C1 segment of cervical spinal cord (tissue), 14 donors: Measurements from ENCODE around the gene VGLL3.
"Not testable (repeated sequence)": the region's sequence is repeated elsewhere in the genome, so short reads cannot be mapped to it uniquely, and the experiment has no call there.

ENCODE experiments used
- DNase-seq, 14 donors: peaks; one replicate each; lab custom pipeline; 2025; lab: John Stamatoyannopoulos, UW

Gene VGLL3

GRCh38 chr3:86990734-86991481 is at the start of gene VGLL3:
TSS of gene VGLL3 (minus strand) at chr3:86991149. CDS start at chr3:86990743, 406 bp downstream.
- DNase-seq = peak in 2 of 14 donors; percentile 25 to 34

DNA sequence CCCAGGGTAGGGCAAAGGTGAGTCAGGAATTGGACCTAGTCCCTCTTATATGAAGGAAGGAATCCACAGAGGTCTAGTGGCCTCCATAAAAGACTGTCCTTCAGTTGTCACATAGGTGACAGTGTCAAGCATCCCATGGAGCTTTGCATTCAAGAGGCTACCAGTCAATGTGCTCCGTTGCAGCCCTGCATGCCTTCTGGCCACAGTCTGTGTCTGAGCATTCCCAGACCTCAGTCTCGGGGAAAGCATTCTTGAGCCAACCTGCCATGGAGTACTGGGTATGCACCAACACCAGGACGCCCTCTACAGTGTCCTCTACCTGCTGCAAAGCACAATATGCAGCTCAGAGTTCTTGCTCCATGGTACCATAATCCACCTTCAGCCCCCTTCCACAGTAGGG is 46.7 kb upstream of the VGLL3 start:
- no peak for DNase-seq

GRCh38 chr3:87036671-87037070 is 45.7 kb upstream of the VGLL3 start:
- DNase-seq = no peak

- DNase-seq = no peak
Measured at GRCh38 chr3:87035339-87035738, 44.4 kb upstream of the VGLL3 start.

DNA sequence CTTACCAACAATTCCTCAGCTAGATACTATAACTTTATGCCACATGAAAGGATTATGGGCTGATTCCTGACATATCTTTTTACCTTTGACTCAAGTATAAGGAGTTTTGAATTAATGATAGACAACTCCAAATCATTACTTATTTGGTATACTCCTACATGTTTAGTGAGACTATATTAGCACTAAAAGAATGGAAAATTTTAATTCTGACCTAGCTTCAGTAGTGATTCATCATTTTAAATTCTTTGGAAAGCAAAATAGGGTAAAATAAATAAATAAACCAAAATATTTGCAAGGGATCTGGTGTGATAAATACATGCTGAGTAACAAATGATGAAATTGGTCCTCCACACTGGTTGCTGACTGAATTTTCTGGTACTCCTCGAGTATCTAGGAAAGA is 42.3 kb upstream of the VGLL3 start:
- no peak for DNase-seq

GRCh38 chr3:87025661-87026645 is 35.0 kb upstream of the VGLL3 start:
- DNase-seq = no peak

- DNase-seq = not testable (repeated sequence)
Measured at GRCh38 chr3:87017370-87017769, 26.4 kb upstream of the VGLL3 start.

GRCh38 chr3:87009271-87009670 is 18.3 kb upstream of the VGLL3 start:
- no peak for DNase-seq

DNA sequence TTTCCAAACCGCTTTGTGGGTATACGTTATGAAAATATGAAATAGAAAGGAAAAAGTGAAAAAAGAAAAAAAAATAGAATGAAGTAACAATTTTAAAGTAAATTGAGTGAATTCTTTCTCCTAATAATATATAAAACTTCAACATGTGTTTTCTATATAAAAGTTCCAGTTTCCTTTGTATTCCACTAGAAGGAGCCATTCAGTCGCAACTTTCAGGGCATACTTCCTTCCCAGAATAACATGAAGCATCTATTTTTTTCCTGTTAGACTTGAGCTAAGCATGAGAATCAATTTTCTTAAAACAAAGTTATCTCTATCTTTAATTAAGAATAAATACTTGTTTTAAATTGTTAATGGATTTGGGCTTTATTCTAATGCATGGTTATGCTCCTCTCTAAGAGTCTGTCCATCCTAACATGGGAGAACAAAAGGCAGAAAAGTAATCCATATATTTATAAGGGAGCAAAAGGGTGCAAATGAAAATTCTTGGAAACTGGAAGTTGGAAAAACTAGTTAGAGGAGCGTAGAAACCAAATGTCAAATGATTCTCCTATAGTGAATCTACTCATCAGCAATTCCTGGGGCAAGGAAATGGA is 16.0 kb upstream of the VGLL3 start:
- no peak for DNase-seq

GRCh38 chr3:87004883-87005282 is 13.9 kb upstream of the VGLL3 start:
- no peak for DNase-seq

GRCh38 chr3:87002346-87002745 is 11.4 kb upstream of the VGLL3 start:
- DNase-seq = no peak

DNA sequence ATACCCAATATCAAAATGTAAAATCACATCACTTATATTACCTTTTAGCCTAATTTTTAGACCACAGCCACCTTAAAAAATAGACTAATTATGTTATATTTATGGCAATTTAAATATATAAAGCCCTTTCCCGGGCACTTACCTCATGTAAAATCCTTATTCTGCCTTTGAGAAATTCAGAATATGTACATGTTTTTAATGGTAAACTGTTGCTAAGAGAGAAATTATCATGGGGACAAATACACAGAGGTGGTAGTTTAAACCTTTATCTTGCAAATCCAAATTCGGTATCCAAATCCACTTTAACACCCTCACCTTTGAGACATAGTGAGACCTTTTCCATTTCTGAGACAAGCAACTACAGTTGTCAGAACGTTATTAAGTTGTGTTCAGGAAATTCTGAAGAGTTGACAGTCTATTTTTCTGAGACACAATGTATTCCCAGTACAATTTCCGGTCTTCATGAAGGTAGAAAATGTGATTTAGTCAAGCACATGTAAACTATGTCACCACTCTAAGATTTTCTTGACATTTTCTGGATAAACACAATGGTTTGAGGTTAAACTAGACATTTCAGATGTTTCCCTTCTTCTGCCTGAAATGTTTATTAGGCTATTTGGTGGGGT is 10.6 kb upstream of the VGLL3 start:
- no peak for DNase-seq

DNA sequence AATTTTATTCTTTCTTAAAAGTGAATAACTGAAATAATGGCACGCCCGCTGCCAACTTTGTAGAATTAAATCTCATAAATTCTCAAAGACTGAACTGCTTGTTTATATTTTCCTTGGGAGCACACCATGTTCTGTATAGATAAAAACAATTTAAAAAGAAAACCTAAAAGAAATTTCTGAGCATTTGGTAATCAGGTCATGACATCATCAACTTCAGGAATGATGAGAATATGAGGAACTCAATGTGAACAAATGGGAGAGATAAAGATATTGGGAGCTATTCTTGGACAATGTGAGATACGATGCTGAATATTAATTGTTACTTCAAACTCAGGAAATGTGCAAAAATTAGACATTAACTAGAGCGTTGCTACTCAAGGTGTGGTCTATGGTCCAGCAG is 10.0 kb upstream of the VGLL3 start:
- no peak for DNase-seq

- DNase-seq = no peak
Measured at GRCh38 chr3:86998569-86998968, 7.6 kb upstream of the VGLL3 start.

DNA sequence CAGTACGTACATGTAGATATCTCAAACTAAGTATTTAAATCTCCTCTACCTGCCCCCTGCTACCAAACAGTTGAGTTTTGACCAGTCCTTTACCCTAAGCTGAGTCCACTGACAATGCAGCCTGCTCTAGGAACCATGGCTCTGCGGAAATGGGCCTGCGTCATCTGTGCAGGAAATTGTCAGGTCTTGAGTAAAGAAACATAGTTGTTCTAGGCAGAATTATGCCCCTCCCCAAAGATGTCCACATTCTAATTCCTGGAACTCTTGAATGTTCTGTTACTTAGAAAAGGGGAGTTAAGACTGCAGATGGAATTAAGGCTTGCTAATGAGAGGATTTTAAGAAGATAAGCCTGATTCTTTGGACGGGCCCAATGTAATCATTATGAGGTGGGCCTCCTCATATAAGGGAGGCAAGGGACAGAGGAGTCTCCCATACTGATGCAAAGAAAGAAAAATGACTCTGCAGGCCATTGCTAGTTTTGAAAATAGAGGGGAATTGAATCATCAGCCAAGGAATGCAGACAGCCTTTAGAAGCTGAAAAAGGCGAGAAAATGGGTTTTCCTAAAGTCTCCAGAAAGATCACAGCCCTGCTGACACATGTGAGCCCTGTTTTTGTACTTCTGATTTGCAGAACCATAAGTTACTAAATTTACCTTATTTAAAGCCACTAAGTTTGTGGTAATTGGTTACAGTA is 5.5 kb upstream of the VGLL3 start:
- no peak for DNase-seq

- DNase-seq = no peak
Measured at GRCh38 chr3:86995537-86995936, 4.6 kb upstream of the VGLL3 start.

DNA sequence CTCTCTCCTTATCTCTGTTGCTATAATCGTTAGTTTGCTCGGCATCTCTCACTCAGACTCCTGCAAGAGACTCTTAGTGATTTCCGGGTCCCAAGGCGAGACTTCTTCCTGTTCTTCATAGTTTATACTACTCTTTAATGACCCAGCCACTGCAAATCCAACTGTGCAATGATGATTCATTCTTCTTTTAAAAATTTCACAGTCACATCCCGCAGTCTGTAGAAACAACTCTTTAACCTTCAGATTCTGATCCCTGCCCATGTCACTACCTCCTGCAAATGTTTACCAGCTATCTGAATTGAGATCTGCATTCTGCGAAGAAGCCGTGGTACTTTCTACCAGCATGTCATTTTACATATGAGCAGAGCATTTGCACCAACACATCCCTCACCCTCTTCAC is 2.8 kb upstream of the VGLL3 start:
- no peak for DNase-seq

GRCh38 chr3:86991840-86992435 is 989 bp upstream of the VGLL3 start:
- DNase-seq = no peak

- no peak for DNase-seq
Measured at GRCh38 chr3:86991482-86991815, 500 bp upstream of the VGLL3 start.

DNA sequence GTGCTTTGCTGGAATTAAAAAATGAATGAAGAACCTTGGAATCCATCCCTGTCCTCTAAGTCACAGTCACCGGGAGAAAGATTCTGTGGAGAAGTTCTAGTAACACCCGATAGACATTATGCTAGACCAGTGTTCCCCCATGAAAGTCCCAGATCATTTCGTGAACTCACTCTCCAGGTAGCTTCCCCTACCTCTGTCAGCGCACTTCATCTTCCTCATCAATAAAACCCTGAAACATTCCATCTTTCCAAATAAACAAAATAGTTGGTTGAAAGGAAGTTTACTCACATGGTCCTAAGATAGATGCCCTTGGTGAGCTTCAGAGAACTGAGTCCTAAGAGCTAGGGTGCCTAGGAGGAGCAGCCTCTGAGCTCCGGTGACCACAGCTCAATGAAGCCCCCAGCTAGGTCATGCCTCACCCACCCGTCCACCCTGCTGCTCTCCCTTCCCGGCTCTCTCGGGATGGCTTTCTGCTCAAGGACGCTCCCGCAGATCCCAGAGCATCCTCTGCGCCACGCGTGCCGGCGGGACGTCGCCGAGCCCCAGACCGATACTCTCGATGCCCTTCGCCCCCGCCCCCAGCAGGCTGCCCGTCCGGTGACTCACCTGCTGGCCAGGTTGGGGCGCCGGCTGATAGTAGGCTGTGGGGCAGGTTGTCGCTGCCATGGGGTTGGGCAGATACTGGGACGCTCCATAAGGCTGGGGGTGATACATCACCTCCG is 776 bp downstream of the VGLL3 start:
- DNase-seq = peak in 1 of 14 donors; percentile 20
